ENCODE data around the gene RNF114. TPM values are rescaled to one million over a fixed set of nuclear protein-coding genes. Genes with fewer than 3 reads are reported as not detected.

The RNF114 gene
- total RNA-seq, 1 donor = 78.5 TPM

- no peak overlapping the region for H3K27ac ChIP-seq (ENCODE audit: low read depth, low read length)
- H4K20me1 ChIP-seq (ENCODE audit: insufficient read depth, low read length) = peaks cover 10% of the 10 kb centered on the region
- no peaks in the 10 kb centered on the region for H3K9me3 ChIP-seq (ENCODE audit: low read depth, low read length)
- peaks cover 18% of the 10 kb centered on the region for H3K4me1 ChIP-seq (ENCODE audit: insufficient read depth, low read length)
- H3K36me3 ChIP-seq (ENCODE audit: insufficient read depth, low read length) = no peaks in the 10 kb centered on the region
- H3K4me2 ChIP-seq (ENCODE audit: insufficient read depth, low read length) = no peak overlapping the region
- H2AFZ ChIP-seq (ENCODE audit: low read length) = no peak overlapping the region
- TF ChIP-seq CTCF (IDR thresholded peaks at IDR 0.05; ENCODE audit: extremely low read depth, low read depth, low read length) = no peak
- no peak overlapping the region for H3K4me3 ChIP-seq (ENCODE audit: insufficient read depth, low read length)
- no peaks in the 10 kb centered on the region for H3K27me3 ChIP-seq (ENCODE audit: insufficient read depth, low read length)
- DNase-seq (ENCODE audit: insufficient read length, low spot score, missing footprints) = no peak
- peaks cover 13% of the 10 kb centered on the region for H3K79me2 ChIP-seq (ENCODE audit: insufficient read depth, low read length)
Observed at GRCh38 chr20:49919009-49919408, 17.2 kb upstream of the RNF114 start.

- no peaks in the 10 kb centered on the region for H3K27me3 ChIP-seq (ENCODE audit: insufficient read depth, low read length)
- no peaks in the 10 kb centered on the region for H3K9me3 ChIP-seq (ENCODE audit: low read depth, low read length)
- peaks cover 13% of the 10 kb centered on the region for H3K4me1 ChIP-seq (ENCODE audit: insufficient read depth, low read length)
- TF ChIP-seq CTCF (IDR thresholded peaks at IDR 0.05; ENCODE audit: extremely low read depth, low read depth, low read length) = no peak
- H2AFZ ChIP-seq (ENCODE audit: low read length) = no peak overlapping the region
- H3K4me3 ChIP-seq (ENCODE audit: insufficient read depth, low read length) = no peak overlapping the region
- H3K79me2 ChIP-seq (ENCODE audit: insufficient read depth, low read length) = peaks cover 9% of the 10 kb centered on the region
- H3K36me3 ChIP-seq (ENCODE audit: insufficient read depth, low read length) = no peaks in the 10 kb centered on the region
- H3K4me2 ChIP-seq (ENCODE audit: insufficient read depth, low read length) = no peak overlapping the region
- peaks cover 6% of the 10 kb centered on the region for H4K20me1 ChIP-seq (ENCODE audit: insufficient read depth, low read length)
- no peak for DNase-seq (ENCODE audit: insufficient read length, low spot score, missing footprints)
- no peak overlapping the region for H3K27ac ChIP-seq (ENCODE audit: low read depth, low read length)
Observed at GRCh38 chr20:49919461-49919860, 16.7 kb upstream of the RNF114 start.

GRCh38 chr20:49924247-49924646 lies 11.9 kb upstream of the RNF114 start:
- Histone ChIP-seq H2AFZ (ENCODE audit: low read length) (no peak overlapping the region), H3K4me3 (ENCODE audit: insufficient read depth, low read length) (no peak overlapping the region), H3K9me3 (ENCODE audit: low read depth, low read length) (no peaks in the 10 kb centered on the region), H3K36me3 (ENCODE audit: insufficient read depth, low read length) (no peaks in the 10 kb centered on the region), H3K27me3 (ENCODE audit: insufficient read depth, low read length) (no peaks in the 10 kb centered on the region), H3K4me1 (ENCODE audit: insufficient read depth, low read length) (no peaks in the 10 kb centered on the region), H4K20me1 (ENCODE audit: insufficient read depth, low read length) (no peaks in the 10 kb centered on the region), H3K4me2 (ENCODE audit: insufficient read depth, low read length) (no peak overlapping the region), H3K27ac (ENCODE audit: low read depth, low read length) (no peak overlapping the region), H3K79me2 (ENCODE audit: insufficient read depth, low read length) (no peaks in the 10 kb centered on the region)
- TF ChIP-seq CTCF (IDR thresholded peaks at IDR 0.05; ENCODE audit: extremely low read depth, low read depth, low read length) = no peak
- DNase-seq (ENCODE audit: insufficient read length, low spot score, missing footprints) = no peak

GRCh38 chr20:49925901-49926454 lies 10.2 kb upstream of the RNF114 start:
- no peak overlapping the region for H3K27ac ChIP-seq (ENCODE audit: low read depth, low read length)
- no peak for TF ChIP-seq CTCF (IDR thresholded peaks at IDR 0.05; ENCODE audit: extremely low read depth, low read depth, low read length)
- H3K79me2 ChIP-seq (ENCODE audit: insufficient read depth, low read length) = no peaks in the 10 kb centered on the region
- no peaks in the 10 kb centered on the region for H3K4me1 ChIP-seq (ENCODE audit: insufficient read depth, low read length)
- no peak overlapping the region for H3K4me3 ChIP-seq (ENCODE audit: insufficient read depth, low read length)
- H3K27me3 ChIP-seq (ENCODE audit: insufficient read depth, low read length) = no peaks in the 10 kb centered on the region
- no peak overlapping the region for H2AFZ ChIP-seq (ENCODE audit: low read length)
- H3K36me3 ChIP-seq (ENCODE audit: insufficient read depth, low read length) = no peaks in the 10 kb centered on the region
- H3K4me2 ChIP-seq (ENCODE audit: insufficient read depth, low read length) = no peak overlapping the region
- H4K20me1 ChIP-seq (ENCODE audit: insufficient read depth, low read length) = no peaks in the 10 kb centered on the region
- no peaks in the 10 kb centered on the region for H3K9me3 ChIP-seq (ENCODE audit: low read depth, low read length)
- no peak for DNase-seq (ENCODE audit: insufficient read length, low spot score, missing footprints)

Measured in osteoblast (primary cell).